Dermis blood vessel endothelial cell (primary cell): ENCODE data around the gene FCN1. TPM values are rescaled to one million over a fixed set of nuclear protein-coding genes. Genes with fewer than 3 reads are reported as not detected.
"Not testable (repeated sequence)": the region's sequence is repeated elsewhere in the genome, so short reads cannot be mapped to it uniquely, and the experiment has no call there.

Source experiments
- DNase-seq: peaks from one replicate; pipeline ENCODE4 v3.0.0; 2010
- total RNA-seq: library from RNA; depleted of rRNA; stranded (reverse); fragments of >200 nt; gene quantifications from 2 replicates; pipeline ENCODE4 v1.2.3, GENCODE V29; 2014

Gene FCN1
- not detected in 2 replicates for total RNA-seq

- no peak for DNase-seq
Observed at GRCh38 chr9:134917431-134918373, at the start of gene FCN1. TSS of gene FCN1 (minus strand) at chr9:134917912. CDS start at chr9:134917871, 41 bp downstream.

- DNase-seq: no peak
Observed at GRCh38 chr9:134966697-134967546, 49.2 kb upstream of the FCN1 start.

- DNase-seq: no peak
Observed at GRCh38 chr9:134966270-134966669, 48.6 kb upstream of the FCN1 start.

- DNase-seq: no peak
Observed at GRCh38 chr9:134965851-134966250, 48.1 kb upstream of the FCN1 start.

GRCh38 chr9:134965411-134965810 lies 47.7 kb upstream of the FCN1 start:
- DNase-seq: no peak

- no peak for DNase-seq
Observed at GRCh38 chr9:134964271-134965055, 46.8 kb upstream of the FCN1 start.

GRCh38 chr9:134963546-134963945 lies 45.8 kb upstream of the FCN1 start:
- DNase-seq: no peak

- no peak for DNase-seq
Observed at GRCh38 chr9:134962973-134963364, 45.3 kb upstream of the FCN1 start.

- no peak for DNase-seq
Observed at GRCh38 chr9:134962065-134962972, 44.6 kb upstream of the FCN1 start.

- no peak for DNase-seq
Observed at GRCh38 chr9:134961331-134962064, 43.8 kb upstream of the FCN1 start.

GRCh38 chr9:134960701-134961181 lies 43.0 kb upstream of the FCN1 start:
- no peak for DNase-seq

- DNase-seq: no peak
Observed at GRCh38 chr9:134959971-134960310, 42.2 kb upstream of the FCN1 start.

GRCh38 chr9:134959126-134959970 lies 41.6 kb upstream of the FCN1 start:
- DNase-seq: no peak

GRCh38 chr9:134957945-134958227 lies 40.2 kb upstream of the FCN1 start:
- no peak for DNase-seq

GRCh38 chr9:134957165-134957944 lies 39.6 kb upstream of the FCN1 start:
- DNase-seq: no peak

GRCh38 chr9:134956387-134956786 lies 38.7 kb upstream of the FCN1 start:
- DNase-seq: not testable (repeated sequence)

- no peak for DNase-seq
Observed at GRCh38 chr9:134955801-134956200, 38.1 kb upstream of the FCN1 start.

- no peak for DNase-seq
Observed at GRCh38 chr9:134955156-134955555, 37.4 kb upstream of the FCN1 start.

GRCh38 chr9:134951994-134952393 lies 34.3 kb upstream of the FCN1 start:
- no peak for DNase-seq
